ENCODE measurements around the gene TRPM3.

Gene TRPM3

DNA sequence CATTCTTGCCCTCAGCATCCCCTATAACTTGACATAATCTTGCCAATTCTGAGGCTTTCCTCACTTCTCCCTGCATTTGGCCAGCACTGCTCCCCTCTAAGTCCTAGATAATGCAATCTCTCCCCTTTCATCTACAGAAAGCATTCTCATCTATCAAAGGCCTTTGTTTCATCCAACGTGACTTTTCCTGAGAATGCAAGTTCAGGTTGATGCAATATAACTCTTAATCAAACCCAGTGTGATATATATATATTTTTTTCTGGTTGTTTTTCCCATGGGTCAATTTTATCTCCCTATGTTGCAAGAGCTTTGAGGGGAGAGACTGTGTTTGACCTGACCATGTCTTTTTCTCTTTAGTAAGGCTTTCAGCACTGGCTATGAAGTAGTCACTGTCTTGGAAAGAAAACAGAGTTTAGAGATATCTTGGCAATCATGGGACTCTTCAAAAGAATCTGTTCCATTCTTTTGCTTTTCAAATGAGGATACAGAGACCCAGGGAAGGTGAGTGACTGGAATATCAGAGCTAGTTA is 268.6 kb downstream of the TRPM3 start:
- no peak for TF ChIP-seq CTCF (IDR thresholded peaks at IDR 0.05)

DNA sequence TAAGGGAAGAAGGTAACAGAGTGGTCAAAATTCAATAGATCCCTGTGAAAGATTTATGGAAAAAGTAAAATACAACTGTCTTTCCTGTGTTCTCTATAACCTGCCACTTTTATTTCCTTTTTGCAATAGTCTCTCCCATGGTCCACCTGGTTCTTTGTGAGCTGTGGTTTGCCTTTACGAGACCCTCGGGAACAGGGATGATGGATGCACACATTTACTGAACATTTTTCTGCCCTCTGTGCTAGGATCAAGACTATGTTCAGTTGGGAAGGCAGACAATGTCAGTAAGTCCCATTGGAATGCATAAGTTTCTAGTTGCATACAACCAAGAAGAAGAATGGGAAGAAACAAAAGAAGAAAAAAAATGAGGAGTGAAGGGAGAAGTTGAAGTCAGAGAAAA is 281.2 kb downstream of the TRPM3 start:
- no peak for TF ChIP-seq CTCF (IDR thresholded peaks at IDR 0.05)

GRCh38 chr9:70835323-70835722 is 286.1 kb downstream of the TRPM3 start:
- no peak for TF ChIP-seq CTCF (IDR thresholded peaks at IDR 0.05)

- TF ChIP-seq CTCF (IDR thresholded peaks at IDR 0.05) = no peak
Observed at GRCh38 chr9:70832492-70832891, 288.9 kb downstream of the TRPM3 start.

GRCh38 chr9:70830618-70831017 is 290.8 kb downstream of the TRPM3 start:
- TF ChIP-seq CTCF (IDR thresholded peaks at IDR 0.05) = no peak

DNA sequence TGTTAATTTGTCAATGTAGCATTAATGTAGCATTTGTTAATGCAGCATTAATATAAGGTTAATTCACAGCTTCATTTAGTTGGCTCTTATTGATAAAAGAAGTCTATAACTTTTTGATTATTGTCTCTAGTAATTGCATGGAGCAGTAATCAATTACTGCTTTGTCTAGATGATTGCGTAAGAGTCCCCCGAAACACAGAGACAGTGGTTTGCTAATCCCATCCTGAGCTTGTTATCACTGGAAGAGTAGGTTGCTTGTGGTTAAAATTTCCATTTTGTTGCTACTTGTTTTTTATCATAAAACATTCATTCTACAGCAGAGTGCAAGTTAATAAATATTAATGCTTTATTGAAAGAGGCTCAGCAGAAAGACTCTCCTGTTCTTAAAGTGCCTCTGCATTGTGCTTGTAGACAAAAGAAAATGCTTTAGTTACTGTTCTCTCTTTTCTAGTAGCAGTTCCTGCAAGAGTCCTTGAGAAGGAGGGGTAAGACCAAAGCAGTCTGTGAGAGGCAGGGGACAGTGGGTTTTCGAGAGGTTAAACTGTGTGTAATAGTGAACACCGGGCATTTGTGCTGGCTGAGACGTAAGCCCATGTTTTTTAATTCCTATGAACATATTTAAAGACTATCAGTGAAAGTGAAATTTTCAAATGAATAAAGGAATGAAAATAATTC is 291.7 kb downstream of the TRPM3 start:
- TF ChIP-seq CTCF (IDR thresholded peaks at IDR 0.05) = no peak

DNA sequence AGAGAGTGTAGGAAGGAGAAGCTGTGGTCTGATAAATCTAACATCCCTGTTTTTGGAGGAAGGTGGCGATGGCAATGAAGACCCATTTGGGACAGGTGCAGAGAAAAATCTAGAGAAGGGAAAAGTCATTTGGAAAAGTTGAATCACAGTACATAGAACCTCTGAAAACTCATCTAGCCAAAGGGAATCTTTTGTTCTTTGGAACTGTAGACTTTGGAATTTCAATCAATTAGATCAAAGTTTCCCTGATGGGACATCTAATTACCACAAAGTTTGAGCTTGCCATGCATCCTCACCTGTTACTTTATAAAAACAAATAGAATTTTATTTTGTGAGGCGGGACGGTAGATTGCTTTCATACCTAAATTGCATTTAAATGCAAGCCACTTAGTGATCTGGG is 294.9 kb downstream of the TRPM3 start:
- no peak for TF ChIP-seq CTCF (IDR thresholded peaks at IDR 0.05)

GRCh38 chr9:70823284-70823683 is 298.1 kb downstream of the TRPM3 start:
- TF ChIP-seq CTCF (IDR thresholded peaks at IDR 0.05) = no peak

Measured in LNCAP (cell line).